Measurements from ENCODE around the gene GALNT9. TPM values are rescaled to one million over a fixed set of nuclear protein-coding genes. Genes with fewer than 3 reads are reported as not detected.

The GALNT9 gene
- total RNA-seq, 1 experiment from 2014 or later = 0.44 TPM

GRCh38 chr12:132360906-132361777, 31.8 kb upstream of the GALNT9 start:
- Histone ChIP-seq H3K79me2 (ENCODE audit: low read length) (no peaks in the 10 kb centered on the region), H3F3A (ENCODE audit: low read length, unreplicated experiment) (no peaks in the 10 kb centered on the region), H3K36me3 (ENCODE audit: low read depth, low read length) (no peaks in the 10 kb centered on the region), H3K27ac (ENCODE audit: low read length) (no peak overlapping the region), H3K9ac (ENCODE audit: low read length) (no peak overlapping the region), H3K4me2 (ENCODE audit: low read length) (no peak overlapping the region), H2AFZ (ENCODE audit: low read length) (no peak overlapping the region), H4K20me1 (ENCODE audit: low read length) (no peaks in the 10 kb centered on the region), H3K27me3 (ENCODE audit: low read length) (no peaks in the 10 kb centered on the region), H3K4me3 (ENCODE audit: low read length) (no peak overlapping the region), H3K9me2 (replicated peaks; ENCODE audit: low read length) (no peaks in the 10 kb centered on the region), H3K9me3 (ENCODE audit: low read length) (no peaks in the 10 kb centered on the region), H3K4me1 (ENCODE audit: insufficient read depth, low read length) (peaks cover 5% of the 10 kb centered on the region)
- ChIA-PET POLR2A (ENCODE audit: unreplicated experiment) (no interaction called here), CTCF (no interaction called here)
- TF ChIP-seq EZH2phosphoT487 (IDR thresholded peaks at IDR 0.05; ENCODE audit: borderline replicate concordance, low read length) = no peak
- TF ChIP-seq EZH2 (IDR thresholded peaks at IDR 0.05; ENCODE audit: low read length, unreplicated experiment) = no peak
- no peak for TF ChIP-seq CTCF (conservative IDR thresholded peaks at IDR 0.05; ENCODE audit: low read depth, low read length)
- ATAC-seq (no peak), DNase-seq (no peak)
- BruUV-seq (replicated peaks) = no TSS peak
- intact Hi-C loops (cut with micrococcal nuclease) = no loop called here

GRCh38 chr12:132360410-132360809, 31.0 kb upstream of the GALNT9 start:
- Histone ChIP-seq H3K36me3 (ENCODE audit: low read depth, low read length) (no peaks in the 10 kb centered on the region), H4K20me1 (ENCODE audit: low read length) (no peaks in the 10 kb centered on the region), H3F3A (ENCODE audit: low read length, unreplicated experiment) (no peaks in the 10 kb centered on the region), H3K9me2 (replicated peaks; ENCODE audit: low read length) (no peaks in the 10 kb centered on the region), H3K27me3 (ENCODE audit: low read length) (no peaks in the 10 kb centered on the region), H3K9me3 (ENCODE audit: low read length) (no peaks in the 10 kb centered on the region), H3K4me2 (ENCODE audit: low read length) (no peak overlapping the region), H3K4me3 (ENCODE audit: low read length) (no peak overlapping the region), H3K27ac (ENCODE audit: low read length) (no peak overlapping the region), H3K79me2 (ENCODE audit: low read length) (no peaks in the 10 kb centered on the region), H2AFZ (ENCODE audit: low read length) (no peak overlapping the region), H3K9ac (ENCODE audit: low read length) (no peak overlapping the region), H3K4me1 (ENCODE audit: insufficient read depth, low read length) (peaks cover 5% of the 10 kb centered on the region)
- DNase-seq (no peak), ATAC-seq (no peak)
- ChIA-PET CTCF (no interaction called here), POLR2A (ENCODE audit: unreplicated experiment) (no interaction called here)
- BruUV-seq (replicated peaks) = no TSS peak
- intact Hi-C loops (cut with micrococcal nuclease) = no loop called here
- TF ChIP-seq EZH2phosphoT487 (IDR thresholded peaks at IDR 0.05; ENCODE audit: borderline replicate concordance, low read length) (no peak), EZH2 (IDR thresholded peaks at IDR 0.05; ENCODE audit: low read length, unreplicated experiment) (no peak), CTCF (conservative IDR thresholded peaks at IDR 0.05; ENCODE audit: low read depth, low read length) (no peak)

GRCh38 chr12:132359971-132360370, 30.6 kb upstream of the GALNT9 start:
- no peaks in the 10 kb centered on the region for H3F3A ChIP-seq (ENCODE audit: low read length, unreplicated experiment)
- H3K9me3 ChIP-seq (ENCODE audit: low read length) = no peaks in the 10 kb centered on the region
- no peaks in the 10 kb centered on the region for H3K36me3 ChIP-seq (ENCODE audit: low read depth, low read length)
- no peak overlapping the region for H3K27ac ChIP-seq (ENCODE audit: low read length)
- no peak overlapping the region for H3K9ac ChIP-seq (ENCODE audit: low read length)
- peaks cover 5% of the 10 kb centered on the region for H3K4me1 ChIP-seq (ENCODE audit: insufficient read depth, low read length)
- H3K27me3 ChIP-seq (ENCODE audit: low read length) = peaks cover 2% of the 10 kb centered on the region
- BruUV-seq (replicated peaks) = no TSS peak
- ChIA-PET POLR2A (ENCODE audit: unreplicated experiment) (no interaction called here), CTCF (no interaction called here)
- ATAC-seq (no peak), DNase-seq (no peak)
- no peak overlapping the region for H3K4me3 ChIP-seq (ENCODE audit: low read length)
- intact Hi-C loops (cut with micrococcal nuclease) = no loop called here
- H3K79me2 ChIP-seq (ENCODE audit: low read length) = no peaks in the 10 kb centered on the region
- no peaks in the 10 kb centered on the region for H3K9me2 ChIP-seq (replicated peaks; ENCODE audit: low read length)
- no peaks in the 10 kb centered on the region for H4K20me1 ChIP-seq (ENCODE audit: low read length)
- H3K4me2 ChIP-seq (ENCODE audit: low read length) = no peak overlapping the region
- TF ChIP-seq EZH2 (IDR thresholded peaks at IDR 0.05; ENCODE audit: low read length, unreplicated experiment) = no peak
- no peak for TF ChIP-seq EZH2phosphoT487 (IDR thresholded peaks at IDR 0.05; ENCODE audit: borderline replicate concordance, low read length)
- no peak for TF ChIP-seq CTCF (conservative IDR thresholded peaks at IDR 0.05; ENCODE audit: low read depth, low read length)
- H2AFZ ChIP-seq (ENCODE audit: low read length) = no peak overlapping the region
